Spleen (tissue), 11 donors: Measurements from ENCODE around the gene GRAMD2B. TPM values are rescaled to one million over a fixed set of nuclear protein-coding genes. Genes with fewer than 3 reads are reported as not detected.
A peak's percentile ranks its signal among the peaks of the same experiment; 100 is the strongest.

Source experiments
- DNase-seq: peaks from one replicate; pipeline ENCODE4 v3.0.0-alpha.2; 2020
- H3K27ac ChIP-seq, 8 donors: fragments of 200-600 bp; sonication (generic) in 7 of 8; 1 replicate in 4 of 8; 2 replicates in 4 of 8; pipeline versions ENCODE4 v1.5.0 to v1.8.0; 2016 to 2021; ENCODE audit warnings: inconsistent platforms in 4 of 8, mild to moderate bottlenecking in 4 of 8, moderate library complexity in 1 of 8
- H3K27me3 ChIP-seq, 7 donors: fragments of 200-600 bp; sonication (generic) in 6 of 7; replicated peaks in 1 of 7; 1 replicate in 4 of 7; 2 replicates in 3 of 7; pipeline versions ENCODE4 v1.5.0 to v1.8.0; 2016 to 2021; ENCODE audit warnings: inconsistent platforms in 3 of 7, mild to moderate bottlenecking in 1 of 7
- H3K36me3 ChIP-seq, 6 donors: fragments of 200-600 bp; sonication (generic) in 5 of 6; 1 replicate in 4 of 6; 2 replicates in 2 of 6; pipeline versions ENCODE4 v1.5.0 to v1.8.0; 2016 to 2021; ENCODE audit warnings: inconsistent platforms in 2 of 6
- H3K4me1 ChIP-seq, 6 donors: fragments of 200-600 bp; sonication (generic) in 5 of 6; 1 replicate in 3 of 6; 2 replicates in 3 of 6; pipeline versions ENCODE4 v1.5.0 to v1.8.0; 2016 to 2021; ENCODE audit warnings: inconsistent platforms in 3 of 6
- H3K4me3 ChIP-seq, 8 donors: fragments of 200-600 bp; sonication (generic) in 7 of 8; 1 replicate in 4 of 8; 2 replicates in 4 of 8; pipeline versions ENCODE4 v1.5.0 to v1.8.0; 2016 to 2021; ENCODE audit warnings: inconsistent platforms in 4 of 8, mild to moderate bottlenecking in 4 of 8, moderate library complexity in 2 of 8
- H3K9me3 ChIP-seq, 8 donors: fragments of 200-600 bp; sonication (generic) in 7 of 8; 1 replicate in 4 of 8; 2 replicates in 4 of 8; pipeline versions ENCODE4 v1.5.0 to v1.8.0; 2016 to 2021; ENCODE audit warnings: inconsistent platforms in 4 of 8
- POLR2A ChIP-seq, 3 donors: fragments of 450-650 bp; IDR thresholded peaks; one replicate each; pipeline ENCODE4 v1.5.1; 2017; ENCODE audit warnings: antibody characterized with exemption in 3 of 3, mild to moderate bottlenecking in 1 of 3
- POLR2AphosphoS5 ChIP-seq, 3 donors: sonication (generic); formaldehyde crosslinking; IDR thresholded peaks; one replicate each; pipeline ENCODE4 v1.5.1; 2017; ENCODE audit warnings: antibody characterized with exemption in 3 of 3
- WGBS, 5 donors: extraction: QIAGEN DNeasy Blood & Tissue Kit in 3 of 5; methylation state at CpG; one replicate each; pipeline versions ENCODE4 v1.1.5 to v1.1.7; 2013 to 2018; 5-methylcytosine and 5-hydroxymethylcytosine counted together
- intact Hi-C: fragments of 100-400 bp; cut with DNase I; formaldehyde crosslinking; loops from one replicate; pipeline ENCODE4 v1.15.0; 2023; ENCODE audit warnings: low total_unique reads
- polyA plus RNA-seq, 3 donors: library from polyadenylated mRNA; stranded (reverse); fragments of 200-250 nt; gene quantifications; one replicate each; pipeline ENCODE4 v1.2.1, GENCODE V29; 2013
- total RNA-seq, 7 donors: library from RNA; depleted of rRNA in 3 of 7; stranded (reverse); fragments of >200 nt in 3 of 7; fragmentation: NEBNext Ultra II Directional in 4 of 7; extraction: Animal tissue kit (Norgen Biotek cat#: 25700) in 4 of 7; gene quantifications; one replicate each; pipeline versions ENCODE4 v1.1.0 to v1.2.1, GENCODE V29; 2016 to 2021
- TF ChIP-seq, protein P1 (sequence below), 11 experiments: fragments of 200-600 bp in 7 of 11; fragments of 450-650 bp in 4 of 11; sonication (generic) in 4 of 11; IDR thresholded peaks in 8 of 11; conservative IDR thresholded peaks in 3 of 11; 1 replicate in 7 of 11; 2 replicates in 4 of 11; pipeline versions ENCODE4 v1.4.0 to v1.8.0; 2016 to 2021; ENCODE audit warnings: antibody characterized with exemption in 11 of 11, inconsistent platforms in 4 of 11, mild to moderate bottlenecking in 1 of 11
- donor health status: healthy with polysubstance abuse.
- donor health status: DM: no; HTN: no; CAD: no; lungs with moderate emphysema.
- donor health status: DM: no; HTN: no; CAD: no.
- donor health status: Bipolar disorder and iron deficiency.
- donor health status: healthy.
- donor health status: DM: no; HTN: no; CAD: no.
- donor health status: DM: yes; HTN: yes; CAD: no.

The GRAMD2B gene
- total and polyA plus RNA-seq, 10 donors = 3.0 to 28.7 (median 10.9) TPM

DNA sequence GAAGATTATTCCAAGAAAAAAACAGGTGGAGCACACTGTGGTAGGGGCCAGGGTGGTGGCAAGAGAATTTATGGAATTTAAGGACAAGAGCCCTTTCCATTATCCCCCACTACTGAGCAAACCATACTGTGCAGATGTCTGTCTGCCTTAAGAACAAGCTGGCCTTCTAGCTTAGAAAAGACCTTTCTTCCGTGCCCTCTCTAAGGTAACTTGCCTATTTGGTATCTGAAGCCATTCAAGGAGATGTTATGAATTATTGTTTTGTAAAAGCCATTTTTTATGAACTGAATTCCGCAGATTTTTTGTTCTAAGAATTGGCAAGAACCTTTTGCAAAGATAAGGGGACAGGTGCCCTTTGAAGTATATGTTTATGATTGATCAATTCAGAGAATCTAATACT lies 20.9 kb downstream of the GRAMD2B start:
- WGBS, 5 donors = 91 to 98% (median 95%) methylated on average over 2 of the region's 2 CpGs
- Histone ChIP-seq H3K27me3 (no peaks in the 10 kb centered on the region), H3K9me3 (no peaks in the 10 kb centered on the region), H3K4me1 (peaks cover 0 to 20% (median under 1%) of the 10 kb centered on the region in 6 donors), H3K27ac (no peak overlapping the region), H3K36me3 (peaks cover 0 to 4% (median 0%) of the 10 kb centered on the region in 6 donors), H3K4me3 (no peak overlapping the region)
- no peak for TF ChIP-seq POLR2A (IDR thresholded peaks at IDR 0.05)
- TF ChIP-seq POLR2AphosphoS5 (IDR thresholded peaks at IDR 0.05) = no peak
- TF ChIP-seq, protein P1, sequence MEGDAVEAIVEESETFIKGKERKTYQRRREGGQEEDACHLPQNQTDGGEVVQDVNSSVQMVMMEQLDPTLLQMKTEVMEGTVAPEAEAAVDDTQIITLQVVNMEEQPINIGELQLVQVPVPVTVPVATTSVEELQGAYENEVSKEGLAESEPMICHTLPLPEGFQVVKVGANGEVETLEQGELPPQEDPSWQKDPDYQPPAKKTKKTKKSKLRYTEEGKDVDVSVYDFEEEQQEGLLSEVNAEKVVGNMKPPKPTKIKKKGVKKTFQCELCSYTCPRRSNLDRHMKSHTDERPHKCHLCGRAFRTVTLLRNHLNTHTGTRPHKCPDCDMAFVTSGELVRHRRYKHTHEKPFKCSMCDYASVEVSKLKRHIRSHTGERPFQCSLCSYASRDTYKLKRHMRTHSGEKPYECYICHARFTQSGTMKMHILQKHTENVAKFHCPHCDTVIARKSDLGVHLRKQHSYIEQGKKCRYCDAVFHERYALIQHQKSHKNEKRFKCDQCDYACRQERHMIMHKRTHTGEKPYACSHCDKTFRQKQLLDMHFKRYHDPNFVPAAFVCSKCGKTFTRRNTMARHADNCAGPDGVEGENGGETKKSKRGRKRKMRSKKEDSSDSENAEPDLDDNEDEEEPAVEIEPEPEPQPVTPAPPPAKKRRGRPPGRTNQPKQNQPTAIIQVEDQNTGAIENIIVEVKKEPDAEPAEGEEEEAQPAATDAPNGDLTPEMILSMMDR (IDR thresholded peaks at IDR 0.05 in 8 of 11, conservative IDR thresholded peaks at IDR 0.05 in 3 of 11) = no peak
- DNase-seq = no peak
- intact Hi-C loops = no loop called here

DNA sequence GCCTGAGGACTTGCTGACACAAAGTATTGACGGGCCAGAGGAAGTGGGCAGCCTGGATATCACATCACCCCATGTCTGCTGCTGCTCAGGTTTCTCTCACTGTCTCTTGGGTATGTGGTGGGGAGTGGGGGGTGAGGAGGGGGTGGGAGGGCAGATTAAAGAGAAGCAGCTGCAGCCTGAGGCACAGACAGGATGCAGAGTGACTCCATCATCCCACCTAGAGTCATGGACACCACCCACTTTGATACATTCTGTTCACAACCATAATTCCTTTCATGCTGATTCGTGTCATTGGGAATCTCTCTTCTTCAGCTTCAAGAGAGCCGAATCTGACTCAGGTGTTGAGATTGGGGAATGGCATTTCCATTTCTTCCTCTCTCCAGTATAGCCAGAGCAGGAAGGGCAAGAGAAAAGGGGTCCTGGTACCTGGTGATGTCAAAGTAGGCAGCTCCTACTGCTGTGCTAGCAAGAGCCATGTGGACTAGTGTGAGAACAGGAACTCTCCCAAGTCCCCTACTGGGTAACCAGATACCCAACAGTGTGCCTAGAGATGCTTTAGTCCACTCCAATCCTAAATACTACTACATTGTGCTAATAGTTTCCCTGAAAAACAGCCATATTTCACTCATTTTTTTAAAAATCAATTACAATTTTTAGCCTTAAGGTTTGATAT lies 22.4 kb downstream of the GRAMD2B start:
- peaks cover 0 to 35% (median 8%) of the 10 kb centered on the region in 6 donors for H3K4me1 ChIP-seq
- H3K27ac ChIP-seq = no peak overlapping the region
- H3K4me3 ChIP-seq = no peak overlapping the region
- intact Hi-C loops = no loop called here
- peaks cover 0 to 4% (median 0%) of the 10 kb centered on the region in 6 donors for H3K36me3 ChIP-seq
- WGBS, 5 donors = 74 to 81% (median 79%) methylated on average over 3 of the region's 3 CpGs
- TF ChIP-seq, protein P1 (IDR thresholded peaks at IDR 0.05 in 8 of 11, conservative IDR thresholded peaks at IDR 0.05 in 3 of 11) = no peak
- TF ChIP-seq POLR2AphosphoS5 (IDR thresholded peaks at IDR 0.05) (no peak), POLR2A (IDR thresholded peaks at IDR 0.05) (no peak)
- H3K27me3 ChIP-seq = no peaks in the 10 kb centered on the region
- no peaks in the 10 kb centered on the region for H3K9me3 ChIP-seq
- DNase-seq = no peak

GRCh38 chr5:126446498-126447224 lies 23.5 kb downstream of the GRAMD2B start:
- Histone ChIP-seq H3K9me3 (no peaks in the 10 kb centered on the region), H3K4me3 (no peak overlapping the region), H3K27me3 (no peaks in the 10 kb centered on the region), H3K4me1 (peaks cover 0 to 44% (median 14%) of the 10 kb centered on the region in 6 donors), H3K36me3 (peaks cover 0 to 4% (median 0%) of the 10 kb centered on the region in 6 donors), H3K27ac (peak overlapping the region in 1 of 8 donors; percentile 38)
- intact Hi-C loops = no loop called here
- no peak for DNase-seq
- TF ChIP-seq POLR2A (IDR thresholded peaks at IDR 0.05) = no peak
- TF ChIP-seq, protein P1 (IDR thresholded peaks at IDR 0.05 in 8 of 11, conservative IDR thresholded peaks at IDR 0.05 in 3 of 11) = no peak
- no peak for TF ChIP-seq POLR2AphosphoS5 (IDR thresholded peaks at IDR 0.05)
- 74 to 88% (median 85%) methylated on average over 9 of the region's 9 CpGs for WGBS, 5 donors

DNA sequence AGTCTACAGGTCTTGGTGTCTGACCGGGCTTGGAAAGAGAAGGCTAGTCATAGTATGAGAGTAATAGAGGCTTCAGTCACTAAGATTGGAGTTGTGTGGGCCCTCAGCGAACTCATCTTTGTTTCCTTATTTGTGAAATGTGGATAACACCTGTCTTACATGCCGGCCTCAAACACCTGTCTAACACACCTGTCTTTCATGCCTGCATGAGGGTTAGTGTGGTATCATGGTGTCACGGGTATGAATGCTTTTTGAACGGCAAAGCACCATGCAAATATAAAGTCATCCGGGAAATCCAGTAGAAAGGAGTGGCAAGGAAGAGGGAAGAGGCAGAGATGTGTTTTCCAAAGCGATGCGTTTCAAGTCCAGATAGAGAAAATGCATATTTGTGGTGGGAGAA lies 25.5 kb downstream of the GRAMD2B start:
- Histone ChIP-seq H3K4me1 (peaks cover 0 to 47% (median 14%) of the 10 kb centered on the region in 6 donors), H3K27me3 (no peaks in the 10 kb centered on the region), H3K4me3 (no peak overlapping the region), H3K9me3 (no peaks in the 10 kb centered on the region), H3K27ac (peak overlapping the region in 3 of 8 donors; percentile 81 to 84 (median 83)), H3K36me3 (peaks cover 0 to 4% (median 0%) of the 10 kb centered on the region in 6 donors)
- TF ChIP-seq, protein P1 (IDR thresholded peaks at IDR 0.05 in 8 of 11, conservative IDR thresholded peaks at IDR 0.05 in 3 of 11) = no peak
- no peak for DNase-seq
- 82 to 92% (median 82%) methylated on average over 8 of the region's 8 CpGs for WGBS, 5 donors
- intact Hi-C loops = no loop called here
